Coronary artery (tissue), 2 donors: ENCODE results near the gene KCNJ13.

Source experiments
- DNase-seq: peaks from one replicate; pipeline ENCODE4 v3.0.0-alpha.2; 2017; ENCODE audit warnings: low spot score
- H3K27ac ChIP-seq, 2 donors: fragments of 200-600 bp; sonication (generic); one replicate each; pipeline ENCODE4 v1.5.1; 2016 to 2019
- H3K4me3 ChIP-seq: fragments of 200-600 bp; sonication (generic); 2 replicates; pipeline ENCODE4 v1.5.1; 2016; ENCODE audit warnings: mild to moderate bottlenecking, moderate library complexity
- TF ChIP-seq, protein P1 (sequence below): fragments of 200-600 bp; sonication (generic); IDR thresholded peaks from one replicate; pipeline ENCODE4 v1.5.1; 2019; ENCODE audit warnings: antibody characterized with exemption

KCNJ13 gene

DNA sequence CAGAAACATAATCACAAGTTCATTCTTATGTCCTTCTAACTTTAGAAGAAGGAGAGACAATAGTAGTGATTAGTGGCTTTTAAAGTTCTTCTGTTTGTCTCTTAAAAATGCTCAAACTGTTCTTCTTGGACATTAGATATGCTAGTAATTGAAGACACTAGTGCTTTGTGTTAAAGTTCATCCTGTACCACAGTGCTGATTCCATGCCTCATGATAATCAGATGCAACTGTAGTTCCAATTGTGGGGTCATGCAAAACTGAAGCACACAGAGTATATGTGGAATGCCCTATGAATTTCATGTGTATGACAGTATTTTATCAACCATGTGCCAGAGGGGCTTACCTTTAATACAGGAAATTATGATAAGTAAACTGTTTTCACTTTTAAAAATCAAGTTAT is 11.4 kb upstream of the KCNJ13 start:
- Histone ChIP-seq H3K4me3 (no peak overlapping the region), H3K27ac (no peak overlapping the region)
- DNase-seq = no peak
- TF ChIP-seq, protein P1, sequence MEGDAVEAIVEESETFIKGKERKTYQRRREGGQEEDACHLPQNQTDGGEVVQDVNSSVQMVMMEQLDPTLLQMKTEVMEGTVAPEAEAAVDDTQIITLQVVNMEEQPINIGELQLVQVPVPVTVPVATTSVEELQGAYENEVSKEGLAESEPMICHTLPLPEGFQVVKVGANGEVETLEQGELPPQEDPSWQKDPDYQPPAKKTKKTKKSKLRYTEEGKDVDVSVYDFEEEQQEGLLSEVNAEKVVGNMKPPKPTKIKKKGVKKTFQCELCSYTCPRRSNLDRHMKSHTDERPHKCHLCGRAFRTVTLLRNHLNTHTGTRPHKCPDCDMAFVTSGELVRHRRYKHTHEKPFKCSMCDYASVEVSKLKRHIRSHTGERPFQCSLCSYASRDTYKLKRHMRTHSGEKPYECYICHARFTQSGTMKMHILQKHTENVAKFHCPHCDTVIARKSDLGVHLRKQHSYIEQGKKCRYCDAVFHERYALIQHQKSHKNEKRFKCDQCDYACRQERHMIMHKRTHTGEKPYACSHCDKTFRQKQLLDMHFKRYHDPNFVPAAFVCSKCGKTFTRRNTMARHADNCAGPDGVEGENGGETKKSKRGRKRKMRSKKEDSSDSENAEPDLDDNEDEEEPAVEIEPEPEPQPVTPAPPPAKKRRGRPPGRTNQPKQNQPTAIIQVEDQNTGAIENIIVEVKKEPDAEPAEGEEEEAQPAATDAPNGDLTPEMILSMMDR = no peak

DNA sequence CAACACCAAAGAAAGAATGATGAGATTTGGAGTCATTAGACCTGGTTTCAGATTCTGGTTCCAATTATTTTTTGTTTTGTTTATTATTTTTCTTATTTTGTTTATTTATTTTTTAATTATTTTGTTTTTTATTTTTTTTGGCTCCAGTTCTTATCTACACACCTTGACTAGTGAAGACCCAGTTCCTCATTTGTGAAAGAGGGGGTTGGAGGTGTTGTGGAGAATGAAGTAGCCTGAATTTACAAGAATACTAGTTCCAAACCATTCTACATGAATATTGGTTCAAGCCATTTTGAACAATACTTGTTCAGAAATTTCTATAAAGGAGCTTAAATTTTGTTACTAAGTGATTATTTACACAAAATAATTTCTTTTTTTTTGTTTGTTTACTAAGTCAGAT is 6.9 kb upstream of the KCNJ13 start:
- no peak for DNase-seq
- Histone ChIP-seq H3K27ac (no peak overlapping the region), H3K4me3 (no peak overlapping the region)
- TF ChIP-seq, protein P1 = no peak

DNA sequence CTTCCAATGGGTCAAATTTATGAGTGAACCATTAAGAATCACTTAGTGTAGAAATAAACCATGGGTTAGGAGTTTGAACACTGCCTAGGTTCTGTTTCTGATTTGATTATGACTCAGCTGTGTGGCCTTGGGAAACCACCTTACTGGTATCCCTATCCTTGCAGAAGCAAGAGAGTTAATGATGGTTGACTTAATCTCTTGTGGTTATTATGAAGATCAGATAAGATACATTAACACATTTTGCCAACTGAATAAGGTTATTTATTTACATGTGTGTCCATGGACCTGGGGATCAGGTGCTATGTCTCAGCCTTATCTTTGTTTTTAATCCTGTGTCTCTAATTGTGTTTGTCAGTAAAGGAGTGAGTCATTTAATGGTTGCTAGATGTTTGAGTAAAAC is 5.4 kb upstream of the KCNJ13 start:
- H3K27ac ChIP-seq = no peak overlapping the region
- TF ChIP-seq, protein P1 = no peak
- H3K4me3 ChIP-seq = no peak overlapping the region
- DNase-seq = no peak

DNA sequence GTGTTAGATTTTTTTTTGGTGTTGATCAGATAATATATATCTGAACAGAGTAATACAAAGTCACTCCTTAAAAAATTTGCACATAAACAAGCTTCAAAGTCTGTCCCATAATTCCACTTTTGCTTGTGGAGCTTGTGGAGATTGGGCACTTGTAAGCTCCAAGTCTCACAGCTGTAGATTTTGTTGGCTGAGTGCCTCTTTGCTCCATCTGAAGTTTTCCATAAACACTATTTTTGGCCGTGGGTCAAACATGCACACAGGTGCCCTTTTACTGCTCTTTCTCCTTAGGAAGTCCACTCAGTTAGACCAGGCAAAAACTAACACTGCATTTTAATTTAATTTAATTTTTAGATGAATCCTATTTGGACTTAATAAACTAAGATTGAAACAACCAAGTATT is 3.6 kb upstream of the KCNJ13 start:
- no peak overlapping the region for H3K27ac ChIP-seq
- TF ChIP-seq, protein P1 = no peak
- DNase-seq = no peak
- H3K4me3 ChIP-seq = no peak overlapping the region

DNA sequence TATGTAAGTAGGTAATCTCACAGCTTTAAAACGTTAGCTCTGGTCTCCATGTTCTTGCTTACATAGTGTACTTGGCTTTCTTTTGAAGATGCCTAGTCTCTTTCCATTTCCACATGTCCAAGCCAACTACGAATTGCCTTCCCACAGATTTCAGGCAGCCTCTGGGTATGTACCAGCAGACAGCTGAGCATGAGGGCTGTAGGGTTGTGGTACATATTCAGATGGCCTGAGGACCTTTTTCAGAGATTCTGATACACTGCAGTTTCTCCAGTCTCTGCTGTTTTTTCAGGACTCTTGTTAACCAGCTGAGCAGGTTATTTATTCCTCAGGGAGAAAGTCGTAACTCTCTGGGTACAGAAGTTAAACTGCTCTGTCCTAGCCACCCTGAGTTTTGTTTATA is 3.1 kb upstream of the KCNJ13 start:
- H3K27ac ChIP-seq = no peak overlapping the region
- no peak for DNase-seq
- TF ChIP-seq, protein P1 = no peak
- no peak overlapping the region for H3K4me3 ChIP-seq

DNA sequence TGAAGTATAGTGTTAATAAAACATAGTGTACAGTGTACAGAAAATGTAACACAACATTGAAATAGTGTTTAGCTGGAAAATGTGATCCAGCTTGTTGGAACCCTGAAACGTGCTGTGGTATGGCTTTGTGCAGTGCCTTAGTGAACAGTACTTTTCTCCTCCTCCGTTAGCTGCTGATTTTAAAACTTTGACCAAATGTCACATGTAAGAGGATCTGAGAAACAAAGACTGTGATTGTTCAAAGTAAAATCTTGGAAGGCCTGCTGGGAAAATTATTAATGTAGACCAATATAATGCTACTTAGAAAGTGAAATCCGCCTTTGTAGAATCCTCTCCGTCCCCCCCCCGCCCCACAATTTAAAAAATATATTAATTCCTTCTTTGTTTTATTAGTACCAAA is 911 bp upstream of the KCNJ13 start:
- TF ChIP-seq, protein P1 = no peak
- no peak for DNase-seq
- Histone ChIP-seq H3K4me3 (no peak overlapping the region), H3K27ac (no peak overlapping the region)

DNA sequence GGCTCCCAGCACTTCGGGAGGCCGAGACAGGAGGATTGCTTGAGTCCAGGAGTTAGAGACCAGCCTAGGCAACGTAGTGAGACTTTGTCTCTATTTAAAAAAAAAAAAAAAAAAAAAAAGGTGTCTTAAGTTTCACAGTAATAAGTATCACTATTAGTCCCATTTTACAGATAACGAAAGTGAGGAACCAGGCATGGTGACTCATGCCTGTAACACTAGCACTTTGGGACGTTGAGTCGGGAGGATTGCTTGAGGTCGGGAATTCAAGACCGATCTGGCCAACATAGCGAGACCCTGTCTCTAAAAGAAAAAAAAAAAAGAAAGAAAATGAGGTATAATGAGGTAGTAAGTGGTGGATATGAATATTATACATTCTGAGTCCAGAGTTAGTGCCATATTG is 2.5 kb downstream of the KCNJ13 start:
- TF ChIP-seq, protein P1 = no peak
- no peak for DNase-seq
- no peak overlapping the region for H3K4me3 ChIP-seq
- no peak overlapping the region for H3K27ac ChIP-seq
